H9 (cell line): ENCODE measurements around the gene MYLK4. TPM values are rescaled to one million over a fixed set of nuclear protein-coding genes. Genes with fewer than 3 reads are reported as not detected.

Source experiments
- DNase-seq: peaks from one replicate; pipeline ENCODE4 v3.0.0-alpha.2; 2017
- H2AFZ ChIP-seq: one replicate; pipeline ENCODE4 v1.6.1; 2013; ENCODE audit warnings: mild to moderate bottlenecking, low read length, control low read depth, moderate library complexity
- H2AK5ac ChIP-seq: 2 replicates; pipeline ENCODE4 v1.6.1; 2013; ENCODE audit warnings: low read length, control low read depth, mixed read lengths; ENCODE audit not compliant: insufficient read length
- H2BK120ac ChIP-seq: one replicate; pipeline ENCODE4 v1.6.1; 2013; ENCODE audit warnings: low read depth, mild to moderate bottlenecking, low read length, control low read depth, inconsistent platforms; ENCODE audit not compliant: poor library complexity, severe bottlenecking
- H2BK12ac ChIP-seq: 2 replicates; pipeline ENCODE4 v1.6.1; 2013; ENCODE audit warnings: low read length, control low read depth, mixed read lengths, low read depth; ENCODE audit not compliant: insufficient read length
- H2BK15ac ChIP-seq: 2 replicates; pipeline ENCODE4 v1.6.1; 2013; ENCODE audit warnings: low read depth, low read length, control low read depth
- H2BK20ac ChIP-seq: one replicate; pipeline ENCODE4 v1.6.1; 2013; ENCODE audit warnings: low read depth, mild to moderate bottlenecking, low read length, control low read depth, inconsistent platforms; ENCODE audit not compliant: poor library complexity, severe bottlenecking
- H2BK5ac ChIP-seq: 2 replicates; pipeline ENCODE4 v1.6.1; 2013; ENCODE audit warnings: low read length, control low read depth, mixed read lengths; ENCODE audit not compliant: insufficient read length
- H3K14ac ChIP-seq: 2 replicates; pipeline ENCODE4 v1.6.1; 2013; ENCODE audit warnings: low read length, control low read depth; ENCODE audit not compliant: insufficient read depth
- H3K18ac ChIP-seq: 2 replicates; pipeline ENCODE4 v1.6.1; 2013; ENCODE audit warnings: low read depth, mild to moderate bottlenecking, mixed read lengths, low read length, control low read depth; ENCODE audit not compliant: insufficient read length
- H3K23ac ChIP-seq: 2 replicates; pipeline ENCODE4 v1.6.1; 2013; ENCODE audit warnings: low read length, control low read depth, mixed read lengths, low read depth; ENCODE audit not compliant: insufficient read length
- H3K23me2 ChIP-seq: 2 replicates; pipeline ENCODE4 v1.6.1; 2013; ENCODE audit warnings: low read depth, mild to moderate bottlenecking, mixed read lengths, low read length, control low read depth; ENCODE audit not compliant: insufficient read length, poor library complexity, severe bottlenecking
- H3K27ac ChIP-seq: 2 replicates; pipeline ENCODE4 v1.5.1; 2013; ENCODE audit warnings: low read length, control low read depth, mixed read lengths, low read depth; ENCODE audit not compliant: insufficient read length
- H3K27me3 ChIP-seq: 2 replicates; pipeline ENCODE4 v1.6.1; 2013; ENCODE audit warnings: low read length, control low read depth, inconsistent platforms; ENCODE audit not compliant: insufficient read depth
- H3K4ac ChIP-seq: 2 replicates; pipeline ENCODE4 v1.6.1; 2013; ENCODE audit warnings: low read depth, mild to moderate bottlenecking, control low read depth, inconsistent platforms, low read length, moderate library complexity
- H3K4me1 ChIP-seq: 2 replicates; pipeline ENCODE4 v1.6.1; 2013; ENCODE audit warnings: low read length, control low read depth, inconsistent platforms; ENCODE audit not compliant: insufficient read depth
- H3K4me2 ChIP-seq: 2 replicates; pipeline ENCODE4 v1.6.1; 2013; ENCODE audit warnings: low read length, control low read depth, mixed read lengths; ENCODE audit not compliant: insufficient read length, insufficient read depth
- H3K56ac ChIP-seq: 2 replicates; pipeline ENCODE4 v1.6.1; 2013; ENCODE audit warnings: low read depth, mild to moderate bottlenecking, mixed read lengths, low read length, control low read depth; ENCODE audit not compliant: insufficient read length
- H3K79me1 ChIP-seq: 2 replicates; pipeline ENCODE4 v1.6.1; 2013; ENCODE audit warnings: low read depth, mild to moderate bottlenecking, moderate library complexity, low read length, control low read depth, inconsistent platforms; ENCODE audit not compliant: insufficient read depth, poor library complexity, severe bottlenecking
- H3K79me2 ChIP-seq: 2 replicates; pipeline ENCODE4 v1.6.1; 2013; ENCODE audit warnings: low read length, control low read depth, inconsistent platforms; ENCODE audit not compliant: insufficient read depth
- H3K9ac ChIP-seq: 2 replicates; pipeline ENCODE4 v1.6.1; 2013; ENCODE audit warnings: low read length, control low read depth, mixed read lengths; ENCODE audit not compliant: insufficient read length; ENCODE audit errors: extremely low read depth
- H3K9me3 ChIP-seq: one replicate; pipeline ENCODE4 v1.6.1; 2013; ENCODE audit warnings: low read depth, low read length, inconsistent platforms; ENCODE audit not compliant: control insufficient read depth
- H3T11ph ChIP-seq: one replicate; pipeline ENCODE4 v1.6.1; 2013; ENCODE audit warnings: mild to moderate bottlenecking, low read length, control low read depth, inconsistent platforms
- H4K20me1 ChIP-seq: one replicate; pipeline ENCODE4 v1.6.1; 2013; ENCODE audit not compliant: control insufficient read depth, insufficient read length, insufficient read depth
- H4K5ac ChIP-seq: 2 replicates; pipeline ENCODE4 v1.6.1; 2013; ENCODE audit warnings: low read depth, mild to moderate bottlenecking, mixed read lengths, low read length, control low read depth; ENCODE audit not compliant: insufficient read length
- H4K8ac ChIP-seq: replicated peaks from 2 replicates; pipeline ENCODE4 v1.6.1; 2013; ENCODE audit warnings: low read length, control low read depth, mixed read lengths, low read depth; ENCODE audit not compliant: insufficient read length
- H4K91ac ChIP-seq: 2 replicates; pipeline ENCODE4 v1.6.1; 2013; ENCODE audit warnings: low read depth, mild to moderate bottlenecking, moderate library complexity, mixed read lengths, low read length, control low read depth; ENCODE audit not compliant: insufficient read length
- H3K27ac Mint-ChIP-seq, 3 experiments: 2 replicates in 2 of 3; 3 replicates in 1 of 3; pipeline ENCODE4 v1.8.0; 2020 to 2021; ENCODE audit warnings: mixed read lengths in 3 of 3, mild to moderate bottlenecking in 1 of 3, moderate library complexity in 1 of 3
- H3K27me3 Mint-ChIP-seq: 2 replicates; pipeline ENCODE4 v1.8.0; 2021; ENCODE audit warnings: low read depth, mild to moderate bottlenecking, moderate library complexity, mixed read lengths
- H3K36me3 Mint-ChIP-seq, 3 experiments: 2 replicates in 2 of 3; 3 replicates in 1 of 3; pipeline ENCODE4 v1.8.0; 2020 to 2021; ENCODE audit warnings: low read depth in 3 of 3, mixed read lengths in 3 of 3; ENCODE audit not compliant: insufficient read depth in 1 of 3
- H3K4me1 Mint-ChIP-seq, 2 experiments: 2 replicates each; pipeline ENCODE4 v1.8.0; 2020; ENCODE audit warnings: mixed read lengths in 2 of 2
- H3K4me3 Mint-ChIP-seq, 2 experiments: 2 replicates in 1 of 2; 3 replicates in 1 of 2; pipeline ENCODE4 v1.8.0; 2020 to 2021; ENCODE audit warnings: mild to moderate bottlenecking in 2 of 2, mixed read lengths in 2 of 2, moderate library complexity in 1 of 2
- H3K9me3 Mint-ChIP-seq, 2 experiments: 2 replicates in 1 of 2; 3 replicates in 1 of 2; pipeline ENCODE4 v1.8.0; 2020; ENCODE audit warnings: mild to moderate bottlenecking in 2 of 2, mixed read lengths in 2 of 2, moderate library complexity in 1 of 2
- CTCF ChIP-seq: fragments of 200-600 bp; sonication (generic); conservative IDR thresholded peaks from 3 replicates; pipeline ENCODE4 v1.8.0; 2021; ENCODE audit warnings: antibody characterized with exemption, mild to moderate bottlenecking
- WGBS: extraction: QIAGEN DNeasy Blood & Tissue Kit; methylation state at CpG from one replicate; pipeline ENCODE4 v1.1.7; 2013; ENCODE audit warnings: missing lambda C conversion rate, low lambda C conversion rate, mixed read lengths; ENCODE audit not compliant: insufficient read length; ENCODE audit errors: extremely low coverage; 5-methylcytosine and 5-hydroxymethylcytosine counted together
- total RNA-seq: library from RNA; stranded (reverse); gene quantifications from 2 replicates; pipeline ENCODE4 v1.2.1, GENCODE V29; 2021

Gene MYLK4
- total RNA-seq, 1 experiment from 2014 or later = 0.28 TPM

- DNase-seq = no peak
- no peak overlapping the region for H3T11ph ChIP-seq
- H3K79me2 ChIP-seq = peaks cover 20% of the 10 kb centered on the region
- H3K23me2 ChIP-seq = peaks cover 11% of the 10 kb centered on the region
- H3K18ac ChIP-seq = no peak overlapping the region
- no peak overlapping the region for H2BK20ac ChIP-seq
- peaks cover 23 to 31% of the 10 kb centered on the region in 2 experiments for H3K4me1 Mint-ChIP-seq
- H2BK5ac ChIP-seq = no peak overlapping the region
- no CpG with 5 or more reads among the region's 27 CpGs for whole genome bisulfite sequencing
- H3K4ac ChIP-seq = no peak overlapping the region
- no peak overlapping the region for H2BK15ac ChIP-seq
- H2AK5ac ChIP-seq = no peak overlapping the region
- H3K14ac ChIP-seq = no peak overlapping the region
- no peak overlapping the region for H3K56ac ChIP-seq
- no peak overlapping the region for H4K8ac ChIP-seq
- no peak overlapping the region for H2AFZ ChIP-seq
- TF ChIP-seq CTCF = no peak
- H3K9me3 Mint-ChIP-seq = peaks cover 10 to 15% of the 10 kb centered on the region in 2 experiments
- H2BK120ac ChIP-seq = no peak overlapping the region
- no peak overlapping the region for H3K23ac ChIP-seq
- no peaks in the 10 kb centered on the region for H3K27me3 Mint-ChIP-seq
- H3K27ac ChIP-seq = no peak overlapping the region
- H3K36me3 Mint-ChIP-seq = peaks cover 0 to 3% (median 1%) of the 10 kb centered on the region in 3 experiments; a peak in 3 of 7 replicates
- no peak overlapping the region for H4K5ac ChIP-seq
- no peak overlapping the region for H3K9ac ChIP-seq
- H3K4me2 ChIP-seq = peak overlapping the region; percentile 90
- peaks cover 3% of the 10 kb centered on the region; the same call in 1 of the 2 replicates for H3K4me1 ChIP-seq
- H3K79me1 ChIP-seq = no peaks in the 10 kb centered on the region
- no peaks in the 10 kb centered on the region for H3K9me3 ChIP-seq
- no peak overlapping the region for H2BK12ac ChIP-seq
- no peaks in the 10 kb centered on the region for H3K27me3 ChIP-seq
- H4K91ac ChIP-seq = no peak overlapping the region
- H3K4me3 Mint-ChIP-seq = peak overlapping the region; percentile 91 to 94
- H4K20me1 ChIP-seq = no peaks in the 10 kb centered on the region
- no peak overlapping the region for H3K27ac Mint-ChIP-seq
Measured at GRCh38 chr6:2763876-2764540, 13.3 kb upstream of the MYLK4 start.
